H9 (cell line): Measurements from ENCODE around the gene OPHN1. TPM values are rescaled to one million over a fixed set of nuclear protein-coding genes. Genes with fewer than 3 reads are reported as not detected.
"Not testable (repeated sequence)": the region's sequence is repeated elsewhere in the genome, so short reads cannot be mapped to it uniquely, and the experiment has no call there.

ENCODE experiments used
- DNase-seq: peaks from one replicate; pipeline ENCODE4 v3.0.0-alpha.2; 2017
- H2AFZ ChIP-seq: one replicate; pipeline ENCODE4 v1.6.1; 2013; ENCODE audit warnings: mild to moderate bottlenecking, low read length, control low read depth, moderate library complexity
- H2AK5ac ChIP-seq: 2 replicates; pipeline ENCODE4 v1.6.1; 2013; ENCODE audit warnings: low read length, control low read depth, mixed read lengths; ENCODE audit not compliant: insufficient read length
- H2BK120ac ChIP-seq: one replicate; pipeline ENCODE4 v1.6.1; 2013; ENCODE audit warnings: low read depth, mild to moderate bottlenecking, low read length, control low read depth, inconsistent platforms; ENCODE audit not compliant: poor library complexity, severe bottlenecking
- H2BK12ac ChIP-seq: 2 replicates; pipeline ENCODE4 v1.6.1; 2013; ENCODE audit warnings: low read length, control low read depth, mixed read lengths, low read depth; ENCODE audit not compliant: insufficient read length
- H2BK15ac ChIP-seq: 2 replicates; pipeline ENCODE4 v1.6.1; 2013; ENCODE audit warnings: low read depth, low read length, control low read depth
- H2BK20ac ChIP-seq: one replicate; pipeline ENCODE4 v1.6.1; 2013; ENCODE audit warnings: low read depth, mild to moderate bottlenecking, low read length, control low read depth, inconsistent platforms; ENCODE audit not compliant: poor library complexity, severe bottlenecking
- H2BK5ac ChIP-seq: 2 replicates; pipeline ENCODE4 v1.6.1; 2013; ENCODE audit warnings: low read length, control low read depth, mixed read lengths; ENCODE audit not compliant: insufficient read length
- H3K14ac ChIP-seq: 2 replicates; pipeline ENCODE4 v1.6.1; 2013; ENCODE audit warnings: low read length, control low read depth; ENCODE audit not compliant: insufficient read depth
- H3K18ac ChIP-seq: 2 replicates; pipeline ENCODE4 v1.6.1; 2013; ENCODE audit warnings: low read depth, mild to moderate bottlenecking, mixed read lengths, low read length, control low read depth; ENCODE audit not compliant: insufficient read length
- H3K23ac ChIP-seq: 2 replicates; pipeline ENCODE4 v1.6.1; 2013; ENCODE audit warnings: low read length, control low read depth, mixed read lengths, low read depth; ENCODE audit not compliant: insufficient read length
- H3K23me2 ChIP-seq: 2 replicates; pipeline ENCODE4 v1.6.1; 2013; ENCODE audit warnings: low read depth, mild to moderate bottlenecking, mixed read lengths, low read length, control low read depth; ENCODE audit not compliant: insufficient read length, poor library complexity, severe bottlenecking
- H3K27ac ChIP-seq: 2 replicates; pipeline ENCODE4 v1.5.1; 2013; ENCODE audit warnings: low read length, control low read depth, mixed read lengths, low read depth; ENCODE audit not compliant: insufficient read length
- H3K27me3 ChIP-seq: 2 replicates; pipeline ENCODE4 v1.6.1; 2013; ENCODE audit warnings: low read length, control low read depth, inconsistent platforms; ENCODE audit not compliant: insufficient read depth
- H3K4ac ChIP-seq: 2 replicates; pipeline ENCODE4 v1.6.1; 2013; ENCODE audit warnings: low read depth, mild to moderate bottlenecking, control low read depth, inconsistent platforms, low read length, moderate library complexity
- H3K4me1 ChIP-seq: 2 replicates; pipeline ENCODE4 v1.6.1; 2013; ENCODE audit warnings: low read length, control low read depth, inconsistent platforms; ENCODE audit not compliant: insufficient read depth
- H3K4me2 ChIP-seq: 2 replicates; pipeline ENCODE4 v1.6.1; 2013; ENCODE audit warnings: low read length, control low read depth, mixed read lengths; ENCODE audit not compliant: insufficient read length, insufficient read depth
- H3K56ac ChIP-seq: 2 replicates; pipeline ENCODE4 v1.6.1; 2013; ENCODE audit warnings: low read depth, mild to moderate bottlenecking, mixed read lengths, low read length, control low read depth; ENCODE audit not compliant: insufficient read length
- H3K79me1 ChIP-seq: 2 replicates; pipeline ENCODE4 v1.6.1; 2013; ENCODE audit warnings: low read depth, mild to moderate bottlenecking, moderate library complexity, low read length, control low read depth, inconsistent platforms; ENCODE audit not compliant: insufficient read depth, poor library complexity, severe bottlenecking
- H3K79me2 ChIP-seq: 2 replicates; pipeline ENCODE4 v1.6.1; 2013; ENCODE audit warnings: low read length, control low read depth, inconsistent platforms; ENCODE audit not compliant: insufficient read depth
- H3K9ac ChIP-seq: 2 replicates; pipeline ENCODE4 v1.6.1; 2013; ENCODE audit warnings: low read length, control low read depth, mixed read lengths; ENCODE audit not compliant: insufficient read length; ENCODE audit errors: extremely low read depth
- H3K9me3 ChIP-seq: one replicate; pipeline ENCODE4 v1.6.1; 2013; ENCODE audit warnings: low read depth, low read length, inconsistent platforms; ENCODE audit not compliant: control insufficient read depth
- H3T11ph ChIP-seq: one replicate; pipeline ENCODE4 v1.6.1; 2013; ENCODE audit warnings: mild to moderate bottlenecking, low read length, control low read depth, inconsistent platforms
- H4K20me1 ChIP-seq: one replicate; pipeline ENCODE4 v1.6.1; 2013; ENCODE audit not compliant: control insufficient read depth, insufficient read length, insufficient read depth
- H4K5ac ChIP-seq: 2 replicates; pipeline ENCODE4 v1.6.1; 2013; ENCODE audit warnings: low read depth, mild to moderate bottlenecking, mixed read lengths, low read length, control low read depth; ENCODE audit not compliant: insufficient read length
- H4K8ac ChIP-seq: replicated peaks from 2 replicates; pipeline ENCODE4 v1.6.1; 2013; ENCODE audit warnings: low read length, control low read depth, mixed read lengths, low read depth; ENCODE audit not compliant: insufficient read length
- H4K91ac ChIP-seq: 2 replicates; pipeline ENCODE4 v1.6.1; 2013; ENCODE audit warnings: low read depth, mild to moderate bottlenecking, moderate library complexity, mixed read lengths, low read length, control low read depth; ENCODE audit not compliant: insufficient read length
- H3K27ac Mint-ChIP-seq, 3 experiments: 2 replicates in 2 of 3; 3 replicates in 1 of 3; pipeline ENCODE4 v1.8.0; 2020 to 2021; ENCODE audit warnings: mixed read lengths in 3 of 3, mild to moderate bottlenecking in 1 of 3, moderate library complexity in 1 of 3
- H3K27me3 Mint-ChIP-seq: 2 replicates; pipeline ENCODE4 v1.8.0; 2021; ENCODE audit warnings: low read depth, mild to moderate bottlenecking, moderate library complexity, mixed read lengths
- H3K36me3 Mint-ChIP-seq, 3 experiments: 2 replicates in 2 of 3; 3 replicates in 1 of 3; pipeline ENCODE4 v1.8.0; 2020 to 2021; ENCODE audit warnings: low read depth in 3 of 3, mixed read lengths in 3 of 3; ENCODE audit not compliant: insufficient read depth in 1 of 3
- H3K4me1 Mint-ChIP-seq, 2 experiments: 2 replicates each; pipeline ENCODE4 v1.8.0; 2020; ENCODE audit warnings: mixed read lengths in 2 of 2
- H3K4me3 Mint-ChIP-seq, 2 experiments: 2 replicates in 1 of 2; 3 replicates in 1 of 2; pipeline ENCODE4 v1.8.0; 2020 to 2021; ENCODE audit warnings: mild to moderate bottlenecking in 2 of 2, mixed read lengths in 2 of 2, moderate library complexity in 1 of 2
- H3K9me3 Mint-ChIP-seq, 2 experiments: 2 replicates in 1 of 2; 3 replicates in 1 of 2; pipeline ENCODE4 v1.8.0; 2020; ENCODE audit warnings: mild to moderate bottlenecking in 2 of 2, mixed read lengths in 2 of 2, moderate library complexity in 1 of 2
- CTCF ChIP-seq: fragments of 200-600 bp; sonication (generic); conservative IDR thresholded peaks from 3 replicates; pipeline ENCODE4 v1.8.0; 2021; ENCODE audit warnings: antibody characterized with exemption, mild to moderate bottlenecking
- WGBS: extraction: QIAGEN DNeasy Blood & Tissue Kit; methylation state at CpG from one replicate; pipeline ENCODE4 v1.1.7; 2013; ENCODE audit warnings: missing lambda C conversion rate, low lambda C conversion rate, mixed read lengths; ENCODE audit not compliant: insufficient read length; ENCODE audit errors: extremely low coverage; 5-methylcytosine and 5-hydroxymethylcytosine counted together
- total RNA-seq: library from RNA; stranded (reverse); gene quantifications from 2 replicates; pipeline ENCODE4 v1.2.1, GENCODE V29; 2021

OPHN1 gene
- total RNA-seq, 1 experiment from 2014 or later = 1.5 TPM

GRCh38 chrX:68273887-68274286, 159.4 kb downstream of the OPHN1 start:
- Mint-ChIP-seq H3K4me3 (no peak overlapping the region), H3K27ac (no peak overlapping the region), H3K4me1 (peaks cover 16 to 19% of the 10 kb centered on the region in 2 experiments), H3K36me3 (peaks cover 8 to 15% (median 11%) of the 10 kb centered on the region in 3 experiments; a peak in 5 of 7 replicates), H3K27me3 (0 out of 2 replicates have a peak, but pooled peaks cover 2% of the 10 kb centered on the region), H3K9me3 (peaks cover 49 to 55% of the 10 kb centered on the region in 2 experiments)
- Histone ChIP-seq H2BK120ac (no peak overlapping the region), H3K14ac (no peak overlapping the region), H3K56ac (no peak overlapping the region), H3K79me1 (no peaks in the 10 kb centered on the region), H4K8ac (no peak overlapping the region), H4K91ac (no peak overlapping the region), H4K20me1 (no peaks in the 10 kb centered on the region), H3K9ac (no peak overlapping the region), H2AK5ac (no peak overlapping the region), H3K27me3 (no peaks in the 10 kb centered on the region), H3K18ac (no peak overlapping the region), H3K23ac (no peak overlapping the region), H2BK20ac (no peak overlapping the region), H3K27ac (no peak overlapping the region), H2BK5ac (no peak overlapping the region), H2AFZ (no peak overlapping the region), H3K23me2 (no peaks in the 10 kb centered on the region), H3T11ph (no peak overlapping the region), H3K9me3 (peaks cover 17% of the 10 kb centered on the region), H2BK15ac (no peak overlapping the region), H3K4me2 (no peak overlapping the region), H3K4ac (no peak overlapping the region), H3K79me2 (no peaks in the 10 kb centered on the region), H2BK12ac (no peak overlapping the region), H3K4me1 (no peaks in the 10 kb centered on the region; the same call in 1 of the 2 replicates), H4K5ac (no peak overlapping the region)
- TF ChIP-seq CTCF = peak; percentile 25; the same call in 1 of the 3 replicates
- DNase-seq = peak; percentile 29
- WGBS = no CpG with 5 or more reads among the region's 1 CpG

DNA sequence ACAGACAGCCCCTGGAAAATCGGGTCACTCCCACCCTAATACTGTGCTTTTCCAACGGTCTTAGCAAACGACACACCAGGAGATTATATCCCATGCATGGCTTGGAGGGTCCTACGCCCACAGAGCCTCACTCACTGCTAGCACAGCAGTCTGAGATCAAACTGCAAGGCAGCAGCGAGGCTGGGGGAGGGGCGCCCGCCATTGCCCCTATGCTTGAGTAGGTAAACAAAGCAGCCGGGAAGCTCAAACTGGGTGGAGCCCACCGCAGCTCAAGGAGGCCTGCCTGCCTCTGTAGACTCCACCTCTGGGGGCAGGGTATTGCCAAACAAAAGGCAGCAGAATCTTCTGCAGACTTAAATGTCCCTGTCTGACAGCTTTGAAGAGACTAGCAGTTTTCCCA, 168.5 kb downstream of the OPHN1 start:
- H2AK5ac ChIP-seq, H2BK5ac ChIP-seq, H3K36me3 Mint-ChIP-seq, H4K5ac ChIP-seq, H3K4me3 Mint-ChIP-seq, H2BK12ac ChIP-seq, H2BK20ac ChIP-seq, H3K18ac ChIP-seq, H2AFZ ChIP-seq, H3K14ac ChIP-seq, H3K4ac ChIP-seq, H3K27me3 Mint-ChIP-seq, H4K8ac ChIP-seq, H3K27ac ChIP-seq, H3K23ac ChIP-seq, H3K4me1 ChIP-seq, H3K23me2 ChIP-seq, H4K20me1 ChIP-seq, H3K79me2 ChIP-seq, H3K27ac Mint-ChIP-seq, H3K4me2 ChIP-seq, H3K56ac ChIP-seq, H4K91ac ChIP-seq, H2BK120ac ChIP-seq, H2BK15ac ChIP-seq, H3K9ac ChIP-seq, H3K27me3 ChIP-seq, H3K79me1 ChIP-seq, H3T11ph ChIP-seq, H3K4me1 Mint-ChIP-seq: not testable (repeated sequence)
- DNase-seq = peak; percentile 37
- no CpG with 5 or more reads among the region's 9 CpGs for WGBS
- H3K9me3 Mint-ChIP-seq = peaks cover 67 to 81% of the 10 kb centered on the region in 2 experiments
- peaks cover 22% of the 10 kb centered on the region for H3K9me3 ChIP-seq
